HepG2 (cell line): ENCODE results near the gene SH2D5.

Source experiments
- NFE2L1 ChIP-seq: sonication (generic); formaldehyde crosslinking; IDR thresholded peaks from 2 replicates; pipeline ENCODE4 v1.4.0; 2020; ENCODE audit warnings: missing genetic modification reagents, mild to moderate bottlenecking, borderline replicate concordance
- SIN3A ChIP-seq: IDR thresholded peaks from 2 replicates; pipeline ENCODE4 v1.6.1; 2011; ENCODE audit warnings: low read depth, mild to moderate bottlenecking, control low read depth, low read length, borderline replicate concordance
- ZNF569 ChIP-seq: sonication (generic); formaldehyde crosslinking; IDR thresholded peaks from 2 replicates; pipeline ENCODE4 v1.5.0; 2020; ENCODE audit warnings: mild to moderate bottlenecking, missing genetic modification reagents, moderate library complexity, borderline replicate concordance

GRCh38 chr1:20726932-20727745 is 5.4 kb downstream of the SH2D5 start:
- TF ChIP-seq ZNF569 (no peak), SIN3A (no peak), NFE2L1 (CRISPR knock-in tag) (no peak)
